Loucy (cell line): Measurements from ENCODE around the gene ATN1.
A peak's percentile ranks its signal among the peaks of the same experiment; 100 is the strongest.

Experiments
- H2AFZ ChIP-seq: fragments of 200-600 bp; sonication (generic); 2 replicates; pipeline ENCODE4 v1.6.0; 2016; ENCODE audit warnings: antibody characterized with exemption, mild to moderate bottlenecking, low read length, moderate library complexity
- H3F3A ChIP-seq: fragments of 200-600 bp; 2 replicates; pipeline ENCODE4 v1.6.0; 2016; ENCODE audit warnings: antibody characterized with exemption, low read depth, mild to moderate bottlenecking
- H3K27me3 ChIP-seq: fragments of 200-600 bp; sonication (generic); 2 replicates; pipeline ENCODE4 v1.6.1; 2014; ENCODE audit warnings: low read length, mild to moderate bottlenecking; ENCODE audit not compliant: insufficient read depth, poor library complexity, severe bottlenecking
- H3K36me3 ChIP-seq: fragments of 200-600 bp; sonication (generic); 2 replicates; pipeline ENCODE4 v1.6.1; 2016; ENCODE audit warnings: low read length; ENCODE audit not compliant: insufficient read depth
- H3K4me1 ChIP-seq: fragments of 200-600 bp; sonication (generic); 2 replicates; pipeline ENCODE4 v1.5.1; 2014; ENCODE audit warnings: low read length, mild to moderate bottlenecking; ENCODE audit not compliant: insufficient read depth, poor library complexity, severe bottlenecking
- H3K4me2 ChIP-seq: fragments of 200-600 bp; sonication (generic); 2 replicates; pipeline ENCODE4 v1.6.0; 2014; ENCODE audit warnings: antibody characterized with exemption, low read length, low read depth, mild to moderate bottlenecking; ENCODE audit not compliant: poor library complexity, severe bottlenecking
- H3K4me3 ChIP-seq: fragments of 200-600 bp; sonication (generic); 2 replicates; pipeline ENCODE4 v1.5.1; 2014; ENCODE audit warnings: low read length, mild to moderate bottlenecking, mixed read lengths; ENCODE audit not compliant: poor library complexity, severe bottlenecking
- H3K79me2 ChIP-seq: fragments of 200-600 bp; sonication (generic); 2 replicates; pipeline ENCODE4 v1.6.1; 2014; ENCODE audit warnings: low read length; ENCODE audit not compliant: insufficient read depth
- H3K9ac ChIP-seq: fragments of 200-600 bp; sonication (generic); 2 replicates; pipeline ENCODE4 v1.6.0; 2014; ENCODE audit warnings: mild to moderate bottlenecking, low read depth, low read length, moderate library complexity; ENCODE audit not compliant: poor library complexity, severe bottlenecking
- H3K9me2 ChIP-seq: fragments of 200-600 bp; sonication (generic); replicated peaks from 2 replicates; pipeline ENCODE4 v1.6.1; 2016; ENCODE audit warnings: low read depth, low read length, mixed read lengths
- H3K9me3 ChIP-seq: fragments of 200-600 bp; sonication (generic); 2 replicates; pipeline ENCODE4 v1.6.1; 2014; ENCODE audit warnings: mild to moderate bottlenecking, antibody characterized with exemption, low read length, low read depth; ENCODE audit not compliant: insufficient read depth
- H4K20me1 ChIP-seq: fragments of 200-600 bp; sonication (generic); 2 replicates; pipeline ENCODE4 v1.6.0; 2014; ENCODE audit warnings: antibody characterized with exemption, low read length, mild to moderate bottlenecking; ENCODE audit not compliant: insufficient read depth, poor library complexity, severe bottlenecking
- CTCF ChIP-seq: fragments of 200-600 bp; sonication (generic); conservative IDR thresholded peaks from 2 replicates; pipeline ENCODE4 v1.5.1; 2014; ENCODE audit warnings: mild to moderate bottlenecking, antibody characterized with exemption, low read length
- EZH2phosphoT487 ChIP-seq: fragments of 200-600 bp; IDR thresholded peaks from 2 replicates; pipeline ENCODE4 v1.6.1; 2018; ENCODE audit warnings: antibody characterized with exemption, mild to moderate bottlenecking, moderate library complexity, borderline replicate concordance

The ATN1 gene

DNA sequence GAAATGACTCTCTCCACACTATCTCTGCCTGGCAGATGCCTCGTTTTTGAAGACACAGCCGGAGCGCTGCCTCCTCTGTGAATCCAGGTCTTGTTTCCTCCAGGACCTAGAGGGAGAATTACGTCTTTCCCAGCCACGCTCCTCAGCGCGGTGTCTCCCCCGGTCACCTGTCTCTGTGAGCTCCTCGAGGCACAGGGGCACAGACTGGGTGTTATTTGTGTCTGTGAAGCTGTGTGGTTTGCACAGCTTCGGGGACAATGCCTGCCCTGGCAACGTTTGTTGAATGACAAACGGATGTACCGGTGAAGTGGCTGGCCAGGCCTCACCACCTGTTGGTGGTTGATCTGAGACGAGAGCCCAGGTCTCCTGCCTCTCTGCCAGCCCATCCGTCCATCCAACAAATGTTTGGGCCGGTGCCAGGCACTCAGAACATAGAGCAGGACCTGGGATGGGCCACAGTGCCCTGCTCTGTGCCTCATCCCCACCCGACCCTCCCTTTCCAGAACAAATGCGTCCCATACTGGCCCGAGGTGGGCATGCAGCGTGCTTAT lies 29.5 kb downstream of the ATN1 start:
- H3K27me3 ChIP-seq: no peaks in the 10 kb centered on the region
- TF ChIP-seq CTCF: no peak
- no peak for TF ChIP-seq EZH2phosphoT487
- no peaks in the 10 kb centered on the region for H3K9me2 ChIP-seq
- H2AFZ ChIP-seq: no peak overlapping the region
- no peaks in the 10 kb centered on the region for H4K20me1 ChIP-seq
- peak overlapping the region; percentile 97 for H3K9ac ChIP-seq
- H3K4me3 ChIP-seq: no peak overlapping the region
- 0 out of 2 replicates have a peak, but pooled peaks cover 3% of the 10 kb centered on the region for H3K36me3 ChIP-seq
- H3K4me2 ChIP-seq: peak overlapping the region; percentile 97
- H3K4me1 ChIP-seq: peaks cover 95% of the 10 kb centered on the region
- no peaks in the 10 kb centered on the region for H3K9me3 ChIP-seq
- peaks cover 79% of the 10 kb centered on the region for H3K79me2 ChIP-seq
- H3F3A ChIP-seq: no peaks in the 10 kb centered on the region

DNA sequence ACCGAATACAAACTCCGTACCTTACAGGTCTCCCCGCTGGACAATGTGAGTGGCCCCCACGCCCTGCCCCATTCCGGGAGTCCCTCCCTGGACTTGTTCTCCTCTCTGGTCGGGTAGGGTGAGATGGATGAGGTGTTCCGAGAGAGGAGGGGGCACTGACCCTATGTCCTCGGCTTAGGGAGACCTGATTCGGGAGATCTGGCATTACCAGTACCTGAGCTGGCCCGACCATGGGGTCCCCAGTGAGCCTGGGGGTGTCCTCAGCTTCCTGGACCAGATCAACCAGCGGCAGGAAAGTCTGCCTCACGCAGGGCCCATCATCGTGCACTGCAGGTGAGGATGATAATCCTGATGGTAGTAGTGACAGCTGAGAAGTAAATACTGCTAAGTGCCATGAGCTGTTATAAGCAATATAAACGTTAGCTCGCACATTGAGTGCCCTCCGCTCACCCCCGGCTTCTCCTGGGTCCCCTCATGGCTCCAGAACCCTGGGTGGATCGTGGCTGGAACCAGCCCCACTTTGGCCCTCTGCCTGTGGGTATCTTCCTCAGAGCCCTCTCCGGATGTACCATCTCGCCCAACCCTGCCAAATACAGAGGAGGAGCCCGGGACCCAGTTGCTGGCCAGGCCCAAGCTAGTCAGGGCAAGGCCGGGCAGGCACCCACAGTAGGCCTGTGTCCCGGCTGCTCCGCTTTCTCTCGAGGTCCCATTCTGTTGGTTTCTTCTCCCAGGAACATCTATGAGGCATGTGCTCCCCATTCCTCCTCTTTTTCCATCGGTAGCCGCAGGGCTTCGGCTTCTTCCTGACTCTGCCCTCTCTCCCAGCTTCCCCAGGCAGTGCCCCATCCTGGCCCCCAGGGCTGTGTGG lies 30.2 kb downstream of the ATN1 start:
- no peaks in the 10 kb centered on the region for H3K9me2 ChIP-seq
- no peaks in the 10 kb centered on the region for H4K20me1 ChIP-seq
- TF ChIP-seq EZH2phosphoT487 (no peak), CTCF (no peak)
- H3K9me3 ChIP-seq: no peaks in the 10 kb centered on the region
- peaks cover 90% of the 10 kb centered on the region for H3K4me1 ChIP-seq
- H3F3A ChIP-seq: no peaks in the 10 kb centered on the region
- peak overlapping the region; percentile 97 for H3K9ac ChIP-seq
- H3K4me2 ChIP-seq: peak overlapping the region; percentile 97
- H3K36me3 ChIP-seq: 0 out of 2 replicates have a peak, but pooled peaks cover 3% of the 10 kb centered on the region
- peak overlapping the region; percentile 67 for H3K4me3 ChIP-seq
- H3K79me2 ChIP-seq: peaks cover 71% of the 10 kb centered on the region
- H2AFZ ChIP-seq: no peak overlapping the region
- no peaks in the 10 kb centered on the region for H3K27me3 ChIP-seq

- H2AFZ ChIP-seq: no peak overlapping the region
- H4K20me1 ChIP-seq: no peaks in the 10 kb centered on the region
- H3K4me1 ChIP-seq: peaks cover 83% of the 10 kb centered on the region
Measured at GRCh38 chr12:6958609-6959057, 30.9 kb downstream of the ATN1 start.

More at GRCh38 chr12:6958609-6959057, 30.9 kb downstream of the ATN1 start:
- H3K9ac ChIP-seq: peak overlapping the region; percentile 97
- peak overlapping the region; percentile 67 for H3K4me3 ChIP-seq
- no peaks in the 10 kb centered on the region for H3K9me3 ChIP-seq
- TF ChIP-seq CTCF (no peak), EZH2phosphoT487 (no peak)
- no peaks in the 10 kb centered on the region for H3K27me3 ChIP-seq
- H3K36me3 ChIP-seq: 0 out of 2 replicates have a peak, but pooled peaks cover 3% of the 10 kb centered on the region
- peaks cover 65% of the 10 kb centered on the region for H3K79me2 ChIP-seq
- H3K4me2 ChIP-seq: peak overlapping the region; percentile 97
- H3K9me2 ChIP-seq: no peaks in the 10 kb centered on the region
- no peaks in the 10 kb centered on the region for H3F3A ChIP-seq
